GM18508 (cell line): ENCODE data around the gene WDR46.

ENCODE experiments used
- ATAC-seq: cut with Tn5 transposase; IDR thresholded peaks from one replicate; pipeline ENCODE4 v1.9.1; 2021; ENCODE audit warnings: moderate number of reproducible peaks; ENCODE audit not compliant: insufficient read depth, unreplicated experiment

WDR46 gene, protein sequence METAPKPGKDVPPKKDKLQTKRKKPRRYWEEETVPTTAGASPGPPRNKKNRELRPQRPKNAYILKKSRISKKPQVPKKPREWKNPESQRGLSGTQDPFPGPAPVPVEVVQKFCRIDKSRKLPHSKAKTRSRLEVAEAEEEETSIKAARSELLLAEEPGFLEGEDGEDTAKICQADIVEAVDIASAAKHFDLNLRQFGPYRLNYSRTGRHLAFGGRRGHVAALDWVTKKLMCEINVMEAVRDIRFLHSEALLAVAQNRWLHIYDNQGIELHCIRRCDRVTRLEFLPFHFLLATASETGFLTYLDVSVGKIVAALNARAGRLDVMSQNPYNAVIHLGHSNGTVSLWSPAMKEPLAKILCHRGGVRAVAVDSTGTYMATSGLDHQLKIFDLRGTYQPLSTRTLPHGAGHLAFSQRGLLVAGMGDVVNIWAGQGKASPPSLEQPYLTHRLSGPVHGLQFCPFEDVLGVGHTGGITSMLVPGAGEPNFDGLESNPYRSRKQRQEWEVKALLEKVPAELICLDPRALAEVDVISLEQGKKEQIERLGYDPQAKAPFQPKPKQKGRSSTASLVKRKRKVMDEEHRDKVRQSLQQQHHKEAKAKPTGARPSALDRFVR

DNA sequence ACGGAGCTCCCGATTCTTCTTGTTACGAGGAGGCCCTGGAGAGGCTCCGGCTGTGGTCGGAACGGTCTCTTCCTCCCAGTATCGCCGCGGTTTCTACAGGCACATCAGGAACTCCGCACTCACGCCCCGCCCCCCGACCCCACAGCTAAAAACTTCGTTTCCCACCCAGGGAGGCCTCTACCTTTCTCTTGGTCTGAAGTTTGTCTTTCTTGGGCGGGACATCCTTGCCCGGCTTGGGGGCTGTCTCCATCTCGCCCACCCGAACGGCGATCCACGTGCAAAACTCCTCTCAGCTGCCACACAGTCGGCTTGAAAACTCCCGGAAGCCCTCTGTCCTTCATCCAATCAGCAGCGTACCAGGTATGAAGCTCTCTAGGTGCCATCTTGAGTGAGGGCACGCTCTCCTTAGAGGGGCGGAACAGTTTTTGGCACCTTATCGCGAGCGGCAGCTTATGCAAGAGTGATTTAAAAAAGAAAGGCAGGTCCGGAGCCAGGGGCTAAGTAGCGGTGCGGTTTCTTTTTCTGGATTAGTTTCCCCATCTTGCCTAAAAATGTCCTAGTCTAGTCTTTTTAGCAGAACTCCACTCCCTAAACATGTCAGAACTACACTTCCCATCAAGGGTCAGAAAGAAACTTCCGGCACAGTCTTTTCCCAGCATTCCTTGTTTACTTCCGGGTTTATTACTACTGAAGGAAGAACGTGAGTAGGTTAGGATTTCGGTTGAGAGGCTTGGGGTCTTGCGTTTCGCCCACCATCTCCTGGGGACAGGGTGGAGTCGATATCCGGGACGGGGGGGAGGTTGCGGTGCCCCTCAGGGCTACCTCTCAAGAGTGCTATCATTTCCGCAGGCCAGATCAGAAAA lies at the start of gene WDR46, which contains the start of gene PFDN6:
Gene WDR46, minus strand, starts transcription at position 319 of the 863 bp plus-strand sequence. Its CDS starts 69 bp downstream, at position 250.
Gene PFDN6, plus strand, starts transcription at position 681 of the 863 bp plus-strand sequence. CDS start 256 bp downstream, outside the sequence.
- peak; percentile 51 for ATAC-seq

DNA sequence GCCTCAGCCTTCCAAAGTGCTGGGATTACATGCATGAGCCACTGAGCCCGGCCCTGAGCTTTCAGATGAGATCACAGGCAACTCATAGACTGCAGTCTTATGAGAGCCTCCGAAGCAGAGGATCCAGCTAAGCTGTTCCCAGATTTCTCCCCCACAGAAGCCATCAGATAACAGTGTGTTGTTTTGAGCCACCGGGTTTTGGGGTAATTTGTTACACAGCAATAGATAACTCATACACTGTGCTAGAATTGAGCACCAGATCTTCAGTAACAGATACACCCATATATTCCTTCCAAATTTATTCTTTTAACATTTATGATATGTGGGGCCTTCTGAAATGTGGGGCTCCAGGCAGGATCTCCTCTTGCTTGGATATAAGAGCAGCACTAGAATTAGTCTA lies 47.5 kb upstream of the WDR46 start:
- ATAC-seq: no peak

DNA sequence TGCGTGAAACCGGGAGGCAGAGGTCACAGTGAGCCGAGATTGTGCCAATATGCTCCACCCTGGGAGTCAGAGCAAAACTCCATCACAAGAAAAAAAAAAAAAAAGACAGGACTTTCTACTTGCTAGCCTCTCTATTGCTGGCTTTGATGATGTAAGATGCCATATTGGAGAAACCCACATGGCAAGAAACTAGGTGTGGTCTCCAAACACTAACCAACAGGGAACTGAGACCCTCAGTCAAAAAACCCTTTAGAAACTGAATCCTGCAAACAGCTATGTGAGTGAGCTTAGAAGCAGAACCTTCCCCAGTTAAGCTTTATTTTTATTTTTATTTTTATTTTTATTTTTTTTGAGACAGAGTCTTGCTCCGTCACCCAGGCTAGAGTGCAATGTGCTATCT lies 46.9 kb upstream of the WDR46 start:
- ATAC-seq: no peak

- no peak for ATAC-seq
Observed at GRCh38 chr6:33333666-33334065, 44.6 kb upstream of the WDR46 start.

DNA sequence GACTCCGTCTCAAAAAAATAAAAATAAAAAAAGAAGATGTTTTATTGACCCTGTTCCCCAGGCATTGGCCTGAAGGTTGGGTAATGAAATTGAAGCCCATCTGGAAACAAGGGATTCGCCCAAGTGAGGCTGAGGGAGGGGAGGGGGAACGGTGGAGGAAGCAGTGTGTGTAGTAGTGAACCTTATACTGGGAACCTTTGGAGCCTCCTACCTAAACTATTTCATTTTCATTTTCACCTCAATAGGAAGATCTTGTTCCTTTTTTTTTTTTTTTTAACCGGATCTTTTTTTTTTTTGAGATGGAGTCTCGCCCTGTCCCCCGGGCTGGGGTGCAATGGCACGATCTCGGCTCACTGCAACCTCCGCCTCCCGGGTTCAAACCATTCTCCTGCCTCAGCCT lies 41.7 kb upstream of the WDR46 start:
- ATAC-seq: no peak

DNA sequence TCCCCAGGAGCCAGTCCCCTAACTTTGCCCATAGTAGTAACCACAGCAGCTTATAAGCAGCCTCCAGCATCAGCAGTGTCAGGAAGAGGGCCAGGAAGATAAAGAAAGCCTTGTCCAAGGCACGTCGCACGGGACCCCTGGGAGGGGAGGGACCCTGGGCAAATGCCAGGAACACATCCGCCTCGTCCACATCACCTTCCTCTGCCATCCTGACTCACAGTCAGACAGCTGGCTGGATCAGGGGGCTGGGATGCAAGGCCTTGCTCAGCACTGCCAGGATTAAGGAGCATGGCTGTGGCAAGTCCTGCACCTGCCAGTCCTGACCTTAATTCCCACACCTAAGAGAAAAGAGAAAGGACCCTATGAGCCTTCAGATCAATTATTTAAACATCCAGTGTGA lies 40.0 kb upstream of the WDR46 start:
- ATAC-seq: no peak

GRCh38 chr6:33324125-33324524 lies 35.1 kb upstream of the WDR46 start:
- ATAC-seq: no peak

GRCh38 chr6:33323623-33323948 lies 34.5 kb upstream of the WDR46 start:
- no peak for ATAC-seq

- ATAC-seq: no peak
Observed at GRCh38 chr6:33321227-33321626, 32.2 kb upstream of the WDR46 start.

GRCh38 chr6:33320315-33321181 lies 31.5 kb upstream of the WDR46 start:
- ATAC-seq: no peak

GRCh38 chr6:33319939-33320314 lies 30.9 kb upstream of the WDR46 start:
- ATAC-seq: no peak

DNA sequence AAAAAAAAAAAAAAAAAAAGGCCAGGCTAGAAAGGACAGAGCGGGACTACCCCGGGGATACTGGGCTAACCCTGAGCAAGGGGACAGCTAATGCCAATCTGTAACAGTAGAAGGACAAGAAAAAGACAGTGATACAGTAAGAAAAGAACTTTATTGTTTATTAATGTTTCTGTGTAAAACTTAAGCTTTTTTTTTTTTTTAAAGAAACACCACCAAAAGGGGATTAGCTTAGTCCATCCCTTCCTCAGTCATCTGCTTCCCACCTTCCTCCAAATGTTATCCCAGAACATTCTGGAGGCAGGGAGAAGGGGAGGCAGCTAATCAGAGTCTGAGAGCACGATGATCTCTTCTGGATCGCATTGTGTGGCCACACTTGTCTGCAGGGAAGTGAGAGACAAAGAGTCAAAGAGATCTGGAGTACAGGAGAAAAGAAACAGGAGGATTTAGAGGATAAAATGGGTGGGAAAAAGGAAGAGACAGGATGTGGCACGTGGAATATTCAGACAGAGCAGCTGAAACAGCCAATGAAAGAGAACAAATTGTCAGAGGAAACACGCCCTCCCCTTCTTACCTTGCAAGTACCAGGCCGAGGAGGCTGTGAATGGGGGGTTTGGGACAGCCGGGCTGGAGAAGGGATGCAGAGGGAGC lies 29.5 kb upstream of the WDR46 start:
- no peak for ATAC-seq

DNA sequence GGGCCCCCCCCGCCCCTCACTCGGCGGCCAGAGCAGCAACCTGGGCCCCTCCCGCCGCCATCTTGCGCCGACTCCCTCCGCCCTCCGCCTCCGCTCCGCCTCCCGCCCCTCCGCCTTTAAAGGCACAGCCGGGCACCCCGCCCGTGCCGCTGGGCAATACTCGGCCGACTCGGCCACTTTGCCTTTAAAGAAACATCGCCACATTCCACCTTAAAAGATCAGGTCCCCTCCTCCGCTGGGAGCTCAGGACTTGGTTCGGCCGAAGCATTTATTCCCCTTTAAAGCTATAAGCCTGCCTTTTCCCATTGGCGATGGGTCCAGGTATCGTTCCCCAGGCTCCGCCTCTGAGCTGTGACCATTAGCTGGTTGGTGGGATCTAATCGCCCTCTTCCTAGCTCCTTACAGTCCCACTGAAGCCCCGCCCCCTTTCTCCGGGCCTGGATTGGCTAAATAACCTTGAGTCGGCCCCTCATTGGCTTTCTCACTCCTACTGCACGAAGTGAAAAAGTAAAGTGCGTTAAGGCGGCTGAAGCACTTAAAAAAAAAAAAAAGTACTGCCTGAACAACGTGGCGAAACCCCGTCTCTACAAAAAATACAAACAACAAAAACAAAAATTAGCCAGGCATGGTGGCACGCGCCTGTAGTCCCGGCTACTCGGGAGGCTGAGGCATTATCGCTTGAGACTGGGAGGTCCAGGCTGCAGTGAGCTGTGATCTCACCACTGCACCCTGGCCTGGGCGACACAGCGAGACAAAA lies 28.8 kb upstream of the WDR46 start, which contains the start of gene ZBTB22:
Gene ZBTB22, minus strand, starts transcription at position 76 of the 757 bp plus-strand sequence. CDS start 828 bp downstream, outside the sequence.
- ATAC-seq: peak; percentile 38

GRCh38 chr6:33317419-33317668 lies 28.3 kb upstream of the WDR46 start:
- ATAC-seq: no peak

DNA sequence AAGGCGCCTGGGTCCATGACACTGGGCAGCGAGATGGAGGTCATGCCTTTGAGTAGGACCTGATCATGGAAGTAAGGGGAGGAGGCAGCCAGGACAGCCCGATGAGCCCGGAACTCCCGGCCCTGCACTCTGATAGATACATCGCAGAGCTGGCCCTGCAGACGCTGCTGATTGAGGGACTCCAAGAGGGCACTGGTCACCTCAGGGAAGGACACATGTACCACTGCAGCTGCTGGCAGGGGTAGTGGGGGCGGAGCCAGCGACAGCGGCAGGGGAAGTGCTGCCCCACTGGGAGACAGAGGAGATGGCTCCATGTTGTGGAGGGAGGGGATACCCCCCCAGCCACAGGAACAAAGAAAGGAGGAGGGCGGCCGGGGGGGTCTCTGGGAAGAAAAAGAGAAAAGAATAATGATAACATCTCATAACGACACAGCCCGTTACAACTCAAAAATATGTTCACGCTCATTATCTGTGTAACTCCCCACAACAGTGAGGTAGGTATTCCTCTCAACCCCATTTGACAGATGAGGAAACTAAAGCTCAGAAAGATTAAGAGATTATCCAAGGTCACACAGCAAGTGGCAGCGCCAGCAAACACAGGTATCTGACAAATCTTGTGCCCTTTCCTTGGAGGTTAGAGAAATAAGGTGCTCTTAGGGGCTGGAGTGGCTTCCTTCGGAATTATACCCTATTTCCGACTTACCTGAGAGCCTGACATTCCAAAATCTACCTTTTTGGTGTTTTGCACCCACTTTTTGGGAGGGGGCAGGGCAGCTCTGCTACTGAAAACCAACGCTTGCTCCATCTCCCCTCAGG lies 27.8 kb upstream of the WDR46 start:
- no peak for ATAC-seq

DNA sequence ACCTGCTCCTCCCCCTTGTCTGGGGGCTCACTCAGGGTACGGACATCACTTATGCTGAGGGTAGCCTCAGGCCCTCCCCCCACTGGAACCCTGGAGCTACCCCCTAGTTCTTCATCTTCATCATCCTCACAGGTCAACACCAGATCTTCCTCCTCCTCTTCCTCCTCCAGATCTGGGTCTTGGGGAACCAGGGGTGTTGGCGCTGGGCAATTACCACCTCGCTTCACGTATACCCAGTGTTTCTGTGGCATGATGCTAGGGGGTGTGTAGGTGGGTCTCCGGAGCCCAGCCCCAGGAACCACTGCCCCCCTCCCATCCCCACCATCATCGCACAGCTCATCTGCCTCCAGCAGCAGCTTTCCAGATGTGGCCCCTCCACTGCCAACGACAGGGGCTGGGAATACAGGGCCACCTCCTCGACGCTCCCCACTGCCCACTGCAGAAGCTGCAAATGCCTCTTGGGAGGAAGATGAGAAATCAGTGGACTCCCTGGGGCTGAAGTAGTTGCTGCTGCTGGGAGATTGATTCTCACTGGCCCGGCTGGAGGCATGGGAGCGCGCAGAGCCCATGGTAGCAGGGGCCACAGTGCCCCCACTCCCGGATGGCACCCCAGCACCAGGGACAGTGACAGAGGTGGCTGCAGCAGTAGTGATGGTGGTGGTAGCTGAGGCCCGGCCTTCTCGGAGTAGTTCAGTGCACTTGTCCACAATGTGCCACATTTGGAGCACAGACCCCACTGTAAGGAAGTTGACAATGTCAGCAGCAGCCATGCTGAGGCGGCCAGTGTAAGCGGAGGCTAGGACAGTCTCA lies 27.0 kb upstream of the WDR46 start:
- ATAC-seq: no peak
